Activated CD4-positive, CD25-positive, alpha-beta regulatory T cell (primary cell): Measurements from ENCODE around the gene SPATS1.
"Not testable (repeated sequence)": the region's sequence is repeated elsewhere in the genome, so short reads cannot be mapped to it uniquely, and the experiment has no call there.

ENCODE experiments used
- DNase-seq, 4 experiments: peaks; one replicate each; lab custom pipeline; 2025; lab: John Stamatoyannopoulos, UW

The SPATS1 gene

GRCh38 chr6:44311304-44311703, 31.1 kb upstream of the SPATS1 start:
- DNase-seq: no peak

DNA sequence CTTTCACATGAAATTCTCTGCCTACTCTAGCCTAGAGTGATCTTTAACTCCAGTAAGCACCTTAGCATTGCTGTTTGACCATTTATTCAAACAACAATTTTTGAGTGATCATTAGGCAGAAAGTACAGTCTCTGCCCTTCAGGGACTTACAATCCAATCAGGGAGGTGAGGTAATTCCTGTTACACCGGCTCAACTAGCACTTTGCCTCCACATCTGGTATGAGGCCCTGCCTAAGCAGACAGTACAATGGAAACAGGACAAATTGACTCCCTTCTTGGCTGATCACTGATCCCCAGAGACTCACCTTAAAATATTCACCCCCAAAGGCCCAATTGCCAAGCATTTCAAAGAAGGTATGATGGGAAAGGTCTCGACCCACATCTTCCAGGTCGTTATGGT, 30.7 kb upstream of the SPATS1 start:
- no peak for DNase-seq

GRCh38 chr6:44312901-44313788, 29.3 kb upstream of the SPATS1 start, which contains the start of gene AARS2:
TSS of gene AARS2 (minus strand) at chr6:44313347. CDS start at chr6:44313323, 24 bp downstream.
- DNase-seq: peak; percentile 80 to 96 (median 89)

DNA sequence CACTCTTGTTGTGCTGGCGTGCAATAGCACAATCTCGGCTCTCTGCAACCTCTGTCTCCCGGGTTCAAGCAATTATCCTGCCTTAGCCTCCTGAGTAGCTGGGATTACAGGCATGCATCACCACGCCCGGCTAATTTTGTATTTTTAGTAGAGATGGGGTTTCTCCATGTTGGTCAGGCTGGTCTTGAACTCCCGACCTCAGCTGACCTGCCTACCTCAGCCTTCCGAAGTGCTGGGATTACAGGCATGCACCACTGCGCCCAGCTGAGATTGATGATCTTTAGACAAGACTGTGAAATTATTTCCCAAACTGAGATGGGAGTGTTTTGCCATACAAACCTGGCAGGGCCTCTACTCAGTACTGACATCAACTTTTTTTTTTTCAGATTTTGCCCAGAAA, 27.8 kb upstream of the SPATS1 start:
- not testable (repeated sequence) for DNase-seq

DNA sequence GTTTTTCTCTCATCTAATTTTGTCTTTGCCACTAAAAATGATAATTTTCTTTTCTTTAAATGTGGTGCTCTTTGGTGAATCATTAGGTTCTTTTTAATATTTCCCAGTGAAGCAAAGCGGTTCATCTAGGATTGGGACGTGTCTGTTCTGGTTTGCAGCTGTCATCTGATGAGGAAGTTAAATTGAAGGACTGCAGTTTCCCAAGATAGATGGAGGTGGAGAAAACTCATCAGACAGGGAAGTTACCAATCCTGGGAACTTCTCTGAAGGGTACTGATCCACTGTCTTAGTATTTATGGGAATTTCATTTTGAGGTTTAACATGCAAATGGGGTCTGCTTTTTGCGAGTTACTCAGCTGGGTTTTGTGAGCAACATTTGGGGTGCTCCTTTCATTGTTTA, 26.9 kb upstream of the SPATS1 start:
- no peak for DNase-seq

- DNase-seq: no peak
Measured at GRCh38 chr6:44315951-44316350, 26.5 kb upstream of the SPATS1 start.

DNA sequence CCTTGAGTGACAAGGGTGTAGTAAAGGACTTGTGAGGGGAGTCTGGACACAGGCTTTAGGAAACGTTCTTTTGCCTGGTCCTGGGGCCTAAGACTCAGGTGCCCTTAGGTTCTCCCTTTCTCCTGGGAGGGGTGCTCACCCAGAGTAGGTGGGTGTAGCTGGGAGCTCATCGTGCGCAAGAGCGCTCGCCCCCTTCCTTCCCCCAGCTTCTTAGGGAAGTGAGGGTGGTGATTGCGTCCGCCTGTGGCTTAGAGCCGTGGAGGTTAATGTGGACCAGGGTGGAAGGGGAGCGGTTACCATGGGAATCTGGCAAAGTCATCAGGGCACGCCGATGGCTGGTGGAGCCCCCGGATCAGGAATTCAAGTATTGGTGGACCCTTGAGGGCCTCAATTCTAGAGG, 26.0 kb upstream of the SPATS1 start:
- DNase-seq: no peak

GRCh38 chr6:44317136-44317631, 25.3 kb upstream of the SPATS1 start:
- not testable (repeated sequence) for DNase-seq

- no peak for DNase-seq
Measured at GRCh38 chr6:44321210-44321609, 21.2 kb upstream of the SPATS1 start.

GRCh38 chr6:44327096-44327495, 15.4 kb upstream of the SPATS1 start:
- no peak for DNase-seq

DNA sequence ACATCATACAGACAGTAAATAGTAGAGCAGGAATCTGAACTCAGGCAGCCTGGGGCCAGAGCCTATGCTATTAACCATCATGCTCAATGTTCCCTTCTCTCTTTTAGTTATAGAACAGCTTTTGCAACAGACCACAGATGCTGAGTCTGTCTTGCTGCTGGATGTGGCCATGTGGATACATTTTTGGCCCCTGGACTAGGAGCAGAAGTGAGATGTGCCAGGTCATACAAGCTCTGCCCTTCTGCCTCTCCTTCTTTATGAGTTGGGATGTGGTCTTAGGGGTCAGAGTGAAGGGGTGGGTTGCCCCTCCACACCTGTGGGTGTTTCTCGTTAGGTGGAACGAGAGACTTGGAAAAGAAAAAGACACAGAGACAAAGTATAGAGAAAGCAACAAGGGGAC, 14.7 kb upstream of the SPATS1 start:
- no peak for DNase-seq

GRCh38 chr6:44328203-44328602, 14.2 kb upstream of the SPATS1 start:
- not testable (repeated sequence) for DNase-seq

- DNase-seq: no peak
Measured at GRCh38 chr6:44329858-44330257, 12.6 kb upstream of the SPATS1 start.

- no peak for DNase-seq
Measured at GRCh38 chr6:44332585-44332984, 9.9 kb upstream of the SPATS1 start.

DNA sequence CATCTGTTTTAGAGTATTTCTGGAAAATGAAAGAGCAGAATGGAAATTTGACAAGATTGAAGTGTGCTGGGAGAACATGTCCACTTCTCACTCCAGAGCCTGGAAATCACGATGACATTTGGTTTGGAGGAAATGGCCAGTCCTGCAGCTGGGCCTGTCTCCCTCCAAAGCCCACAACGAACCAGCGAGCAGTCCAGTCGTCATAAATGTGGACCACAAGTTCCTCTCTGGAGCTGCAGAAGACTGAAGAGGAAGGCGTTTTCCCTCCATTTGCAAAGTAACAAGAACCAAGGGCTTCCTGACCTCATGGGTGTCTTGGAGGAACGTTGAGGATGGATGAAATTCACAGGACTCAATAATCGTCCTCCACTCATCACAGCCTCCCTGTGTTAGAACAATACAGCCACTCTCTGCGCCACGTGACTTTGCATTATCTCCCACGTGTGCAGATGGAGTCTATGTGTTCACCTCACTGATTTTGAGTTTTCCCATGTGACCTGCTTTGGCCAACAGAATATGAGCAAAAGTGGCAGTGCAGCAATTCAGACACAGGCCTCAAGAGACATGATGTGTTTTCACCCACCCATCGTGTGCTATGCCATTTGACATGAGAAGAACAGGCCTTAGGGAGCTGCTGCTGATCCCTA, 9.1 kb upstream of the SPATS1 start:
- no peak for DNase-seq

DNA sequence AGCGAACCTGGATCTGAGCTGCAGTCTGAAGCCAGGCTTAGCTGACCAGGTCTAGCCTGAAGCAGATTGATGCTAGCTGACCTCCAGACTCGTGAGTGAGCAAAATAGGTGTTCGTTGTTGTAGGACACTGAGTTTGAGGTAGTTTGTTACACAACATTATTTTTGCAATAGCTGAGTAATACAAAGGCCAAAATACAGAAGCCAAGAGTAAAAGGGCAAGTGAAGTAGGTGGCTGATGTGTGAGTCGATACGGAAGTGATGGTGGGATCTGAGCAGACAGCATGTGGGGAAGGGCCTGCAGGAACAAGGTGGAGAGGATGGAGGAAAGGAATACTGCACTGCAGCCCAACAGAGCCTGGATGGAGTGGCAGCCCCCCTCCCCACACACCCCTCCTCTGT, 8.5 kb upstream of the SPATS1 start:
- DNase-seq: no peak

GRCh38 chr6:44335631-44336030, 6.8 kb upstream of the SPATS1 start:
- no peak for DNase-seq

GRCh38 chr6:44338228-44339122, 4.0 kb upstream of the SPATS1 start:
- peak; percentile 11 to 46 (median 18) for DNase-seq

- no peak for DNase-seq
Measured at GRCh38 chr6:44339301-44339700, 3.1 kb upstream of the SPATS1 start.

DNA sequence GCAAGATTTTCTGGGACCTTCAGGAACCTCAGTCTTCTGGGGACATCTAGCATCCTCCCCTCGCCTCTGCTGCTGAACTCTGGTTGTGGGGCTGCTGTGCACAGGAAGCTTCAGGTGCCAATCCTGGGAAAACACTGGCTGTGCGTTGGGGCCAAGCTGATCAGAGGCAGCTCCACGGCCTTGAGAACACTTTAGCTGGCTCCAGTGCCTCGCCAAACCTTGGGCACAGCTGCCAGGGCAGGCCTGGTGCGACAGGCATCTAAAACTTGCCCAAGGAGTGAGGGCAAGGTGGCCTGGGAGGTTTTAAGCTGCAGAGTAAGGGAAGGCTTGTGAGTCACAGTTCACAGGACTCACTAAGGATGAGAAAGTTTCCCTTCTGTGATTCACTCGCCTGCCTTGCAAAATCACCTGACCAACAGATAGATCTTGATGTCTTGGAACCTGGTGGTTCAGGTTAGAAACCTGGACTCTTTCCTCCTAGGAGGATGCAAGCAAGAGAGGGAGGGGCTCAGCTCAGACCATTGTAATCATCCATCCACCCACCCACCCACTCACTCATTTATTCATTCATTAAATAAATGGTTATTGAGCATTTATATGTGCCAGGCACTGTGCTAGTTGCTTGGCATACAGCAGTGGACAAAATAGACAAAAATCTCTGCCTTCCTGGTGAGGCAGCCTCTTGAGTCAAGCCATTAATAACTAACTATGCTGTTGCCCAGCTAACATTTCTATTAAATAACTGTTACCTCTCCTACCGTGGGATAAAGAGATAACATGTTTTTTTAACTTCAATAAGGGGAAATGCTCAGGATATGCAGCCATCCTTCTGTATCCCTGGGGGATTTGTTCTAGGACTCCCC, 2.5 kb upstream of the SPATS1 start:
- DNase-seq: no peak
